GM19043 (cell line): ENCODE measurements around the gene STARD13.

ENCODE experiments used
- ATAC-seq: cut with Tn5 transposase; IDR thresholded peaks from one replicate; pipeline ENCODE4 v1.9.1; 2021; ENCODE audit warnings: low read depth; ENCODE audit not compliant: unreplicated experiment

Gene STARD13

GRCh38 chr13:33103457-33103856 is 182.1 kb downstream of the STARD13 start:
- no peak for ATAC-seq

GRCh38 chr13:33101835-33102234 is 183.7 kb downstream of the STARD13 start:
- ATAC-seq: no peak

- ATAC-seq: no peak
Observed at GRCh38 chr13:33100886-33101285, 184.7 kb downstream of the STARD13 start.

- ATAC-seq: no peak
Observed at GRCh38 chr13:33099860-33100259, 185.7 kb downstream of the STARD13 start.

GRCh38 chr13:33096886-33097605 is 188.5 kb downstream of the STARD13 start:
- no peak for ATAC-seq

- no peak for ATAC-seq
Observed at GRCh38 chr13:33092073-33092987, 193.2 kb downstream of the STARD13 start.

- no peak for ATAC-seq
Observed at GRCh38 chr13:33091415-33091774, 194.2 kb downstream of the STARD13 start.

- no peak for ATAC-seq
Observed at GRCh38 chr13:33090755-33091414, 194.7 kb downstream of the STARD13 start.

- no peak for ATAC-seq
Observed at GRCh38 chr13:33089311-33089710, 196.2 kb downstream of the STARD13 start.

- no peak for ATAC-seq
Observed at GRCh38 chr13:33087790-33088189, 197.8 kb downstream of the STARD13 start.

GRCh38 chr13:33087091-33087490 is 198.5 kb downstream of the STARD13 start:
- ATAC-seq: no peak

- no peak for ATAC-seq
Observed at GRCh38 chr13:33083054-33083453, 202.5 kb downstream of the STARD13 start.

- no peak for ATAC-seq
Observed at GRCh38 chr13:33081666-33082065, 203.9 kb downstream of the STARD13 start.

- no peak for ATAC-seq
Observed at GRCh38 chr13:33080972-33081590, 204.5 kb downstream of the STARD13 start.

GRCh38 chr13:33079960-33080359 is 205.6 kb downstream of the STARD13 start:
- no peak for ATAC-seq

GRCh38 chr13:33078263-33078662 is 207.3 kb downstream of the STARD13 start:
- no peak for ATAC-seq

- no peak for ATAC-seq
Observed at GRCh38 chr13:33076001-33076992, 209.3 kb downstream of the STARD13 start.

GRCh38 chr13:33073338-33073737 is 212.2 kb downstream of the STARD13 start:
- ATAC-seq: no peak

GRCh38 chr13:33072759-33073158 is 212.8 kb downstream of the STARD13 start:
- ATAC-seq: no peak

GRCh38 chr13:33072282-33072681 is 213.3 kb downstream of the STARD13 start:
- ATAC-seq: no peak
